GM18505 (cell line): ENCODE measurements around the gene STK40.

Experiments
- ATAC-seq: cut with Tn5 transposase; IDR thresholded peaks from one replicate; pipeline ENCODE4 v1.9.1; 2021; ENCODE audit not compliant: unreplicated experiment
- POLR2A ChIP-seq: IDR thresholded peaks from 4 replicates; pipeline ENCODE4 v1.6.1; 2011; ENCODE audit warnings: borderline replicate concordance; ENCODE audit not compliant: insufficient read depth, insufficient read length; ENCODE audit errors: extremely low read depth

Gene STK40

GRCh38 chr1:36390411-36390810 lies 4.7 kb upstream of the STK40 start:
- TF ChIP-seq POLR2A: no peak
- ATAC-seq: no peak

GRCh38 chr1:36389999-36390398 lies 4.3 kb upstream of the STK40 start:
- no peak for TF ChIP-seq POLR2A
- ATAC-seq: no peak

GRCh38 chr1:36389261-36389660 lies 3.5 kb upstream of the STK40 start:
- no peak for TF ChIP-seq POLR2A
- ATAC-seq: no peak

- no peak for TF ChIP-seq POLR2A
- no peak for ATAC-seq
These were observed 1.6 kb upstream of the STK40 start for GRCh38 chr1:36387141-36387949.

GRCh38 chr1:36386265-36387140 lies 779 bp upstream of the STK40 start:
- peak; percentile 37 for ATAC-seq

GRCh38 chr1:36384542-36385409 lies 948 bp downstream of the STK40 start:
- ATAC-seq: no peak
- TF ChIP-seq POLR2A: no peak

More at GRCh38 chr1:36386265-36387140, 779 bp upstream of the STK40 start:
- peak; percentile 96 for TF ChIP-seq POLR2A

GRCh38 chr1:36383240-36383639 lies 2.5 kb downstream of the STK40 start:
- no peak for ATAC-seq
- no peak for TF ChIP-seq POLR2A

- no peak for ATAC-seq
- TF ChIP-seq POLR2A: no peak
These were observed 3.1 kb downstream of the STK40 start for GRCh38 chr1:36382669-36383068.

GRCh38 chr1:36382231-36382630 lies 3.5 kb downstream of the STK40 start:
- ATAC-seq: no peak
- no peak for TF ChIP-seq POLR2A

GRCh38 chr1:36381405-36381804 lies 4.3 kb downstream of the STK40 start:
- ATAC-seq: no peak
- no peak for TF ChIP-seq POLR2A

GRCh38 chr1:36380782-36381181 lies 4.9 kb downstream of the STK40 start:
- TF ChIP-seq POLR2A: no peak
- ATAC-seq: no peak

- no peak for TF ChIP-seq POLR2A
- no peak for ATAC-seq
These were observed 5.5 kb downstream of the STK40 start for GRCh38 chr1:36380143-36380619.
